Fibroblast of skin of left quadriceps (primary cell): ENCODE data around the gene TAX1BP3.

Source experiments
- DNase-seq, 2 experiments: peaks; one replicate each; pipeline ENCODE4 v3.0.0-alpha.2; 2013; ENCODE audit warnings: low read depth in 2 of 2

Gene TAX1BP3

DNA sequence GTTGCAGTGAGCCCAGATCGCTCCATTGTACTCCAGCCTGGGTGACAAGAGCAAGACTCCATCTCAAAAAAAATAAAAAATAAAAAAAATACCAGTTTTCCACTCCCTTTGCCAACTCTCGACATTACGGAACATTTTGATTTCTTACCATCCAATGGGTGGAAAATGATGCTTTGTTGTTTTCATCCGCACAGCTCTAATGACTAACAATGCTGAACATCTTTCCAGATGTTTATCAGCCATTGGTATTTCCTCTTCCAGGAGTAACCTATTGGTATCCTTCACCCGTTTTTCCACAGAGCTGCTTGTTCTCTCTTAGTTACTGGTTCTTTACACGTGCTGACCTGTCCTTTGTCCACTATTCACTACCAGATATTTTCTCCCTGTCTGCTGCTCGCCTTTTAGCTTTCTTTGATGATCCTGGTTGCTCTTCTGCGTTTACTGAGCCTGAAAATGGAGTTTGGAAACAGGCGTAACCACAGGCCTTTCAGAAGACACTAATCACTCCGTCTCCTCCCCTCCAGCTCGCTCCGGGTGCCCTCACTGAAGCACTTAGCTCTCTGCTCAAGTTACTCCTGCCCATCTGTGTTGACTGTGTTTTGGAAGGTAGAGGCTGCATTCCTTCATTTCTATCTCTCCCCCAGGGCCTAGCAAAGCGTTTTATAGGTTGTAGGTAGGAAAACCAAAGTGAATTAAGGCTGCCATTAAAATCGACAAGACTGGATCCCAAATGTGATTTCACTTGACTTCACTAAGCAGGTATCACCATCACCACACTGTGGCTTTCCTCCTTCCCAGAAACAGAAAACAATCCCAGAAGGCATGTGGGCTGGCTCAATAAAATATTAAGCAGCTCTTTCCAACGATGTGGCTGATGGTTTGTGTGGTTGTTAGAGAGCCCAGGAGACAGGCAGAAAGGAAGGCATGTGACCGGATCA is 41.3 kb downstream of the TAX1BP3 start:
- no peak for DNase-seq

DNA sequence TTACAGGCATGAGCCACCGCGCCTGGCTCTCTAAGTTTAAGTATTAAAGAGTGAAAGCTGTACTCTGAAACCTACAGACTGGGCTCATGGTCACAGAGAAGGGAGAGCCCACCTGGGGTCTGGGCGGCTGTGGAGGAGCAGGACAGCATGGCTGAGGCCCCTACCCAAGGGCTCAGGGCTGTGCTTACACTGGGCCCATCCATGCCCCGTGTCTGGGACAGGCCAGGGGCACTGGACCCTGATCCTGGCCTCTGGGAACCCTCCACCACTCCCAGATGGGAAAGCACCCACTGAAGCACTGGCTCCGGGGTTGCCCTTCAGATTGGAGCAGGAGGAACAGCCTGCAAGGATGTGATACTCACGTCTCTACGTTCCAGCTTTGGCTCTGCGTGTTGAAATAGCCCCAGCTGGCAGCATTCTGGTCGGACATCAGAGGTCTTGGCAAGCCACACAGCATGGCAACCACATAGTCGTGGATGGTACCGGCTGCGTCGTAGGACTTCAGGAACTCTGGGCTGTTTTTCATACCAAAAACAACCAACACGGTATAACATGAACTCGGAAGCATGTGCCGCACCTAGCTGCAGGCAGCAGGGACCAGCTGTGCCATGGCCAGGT is 45.3 kb downstream of the TAX1BP3 start:
- no peak for DNase-seq

DNA sequence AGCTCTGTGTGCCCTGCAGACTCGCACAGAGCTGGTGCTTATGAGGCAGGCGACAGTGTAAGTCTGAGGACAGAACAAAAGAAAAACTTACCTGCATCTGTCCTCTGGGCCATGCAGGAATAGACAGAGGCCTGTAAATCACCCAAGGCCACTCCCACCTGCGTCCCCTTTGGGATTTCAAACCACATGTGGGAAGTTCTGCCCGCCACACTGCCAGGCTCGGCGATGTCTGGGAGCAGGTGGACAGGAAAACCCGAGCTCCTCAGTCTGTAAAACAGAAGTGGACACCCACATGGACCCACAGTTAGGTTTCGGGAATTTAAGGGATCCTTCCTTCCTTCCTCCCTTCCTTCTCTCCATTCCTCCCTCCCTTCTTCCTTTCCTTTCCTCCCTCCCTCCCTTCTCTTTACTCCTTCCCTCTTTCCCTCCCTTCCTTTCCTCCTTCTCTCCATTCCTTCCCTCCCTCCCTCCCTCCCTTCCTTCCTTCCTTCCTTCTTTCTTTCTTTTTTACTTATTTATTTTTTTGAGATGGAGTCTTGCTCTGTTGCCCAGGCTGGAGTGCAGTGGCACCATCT is 47.1 kb downstream of the TAX1BP3 start:
- no peak for DNase-seq

DNA sequence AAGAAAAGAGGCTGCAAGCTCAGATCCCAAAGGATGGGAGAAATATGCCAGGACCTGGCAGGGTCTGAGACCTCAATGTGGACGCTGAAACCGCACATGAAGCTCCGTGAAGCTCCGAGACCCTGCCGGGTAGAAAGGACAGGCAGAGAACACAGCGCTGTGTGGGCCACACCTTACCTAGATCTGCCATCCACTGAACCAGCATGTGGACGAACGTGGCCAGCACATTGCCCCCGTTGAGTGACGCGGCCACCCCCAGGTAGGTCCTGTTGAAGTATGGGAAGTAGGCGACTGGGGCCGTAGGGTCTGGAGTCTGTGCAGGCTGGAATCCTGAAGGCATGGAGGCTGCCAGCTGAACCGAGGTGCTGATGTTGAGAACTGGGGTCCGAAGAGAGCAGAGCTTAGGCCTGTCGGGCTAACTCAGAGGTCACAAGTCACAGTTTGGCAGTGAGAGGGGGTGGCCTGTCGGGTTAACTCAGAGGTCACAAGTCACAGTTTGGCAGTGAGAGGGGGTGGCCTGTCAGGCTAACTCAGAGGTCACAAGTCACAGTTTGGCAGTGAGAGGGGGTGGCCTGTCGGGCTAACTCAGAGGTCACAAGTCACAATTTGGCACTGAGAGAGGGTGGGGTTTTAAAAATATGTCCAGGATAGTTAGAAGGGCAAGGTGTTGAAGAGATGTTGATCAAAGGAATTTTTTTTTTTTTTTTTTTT is 53.1 kb downstream of the TAX1BP3 start:
- DNase-seq: no peak

DNA sequence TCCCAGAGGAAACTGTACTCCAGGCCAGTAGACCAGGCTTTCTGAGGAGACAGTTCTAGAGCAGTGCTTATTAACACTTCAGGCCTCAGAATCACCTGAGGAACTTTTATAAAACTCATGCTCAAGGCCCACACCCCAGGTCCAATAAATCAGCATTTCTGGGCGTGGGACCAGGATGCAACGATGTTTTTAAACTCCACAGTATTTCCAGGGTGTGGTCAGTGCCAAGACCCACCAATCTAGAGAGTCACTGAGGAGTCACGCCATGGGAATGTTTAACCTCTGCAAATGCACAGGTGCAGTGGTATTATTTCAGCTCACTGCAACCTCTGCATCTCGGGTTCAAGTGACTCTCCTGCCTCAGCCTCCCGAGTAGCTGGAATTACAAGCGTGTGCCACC is 55.3 kb downstream of the TAX1BP3 start:
- no peak for DNase-seq
